IMR-90 (cell line): ENCODE data around the gene TBPL1.

Source experiments
- BHLHE40 ChIP-seq: fragments of 150-350 bp; IDR thresholded peaks from 2 replicates; pipeline ENCODE4 v1.6.1; 2016; ENCODE audit warnings: mild to moderate bottlenecking, low read depth, low read length
- CEBPB ChIP-seq: IDR thresholded peaks from 2 replicates; pipeline ENCODE4 v1.6.1; 2012; ENCODE audit warnings: low read depth, low read length, improper control_type of control experiment
- FOS ChIP-seq: fragments of 150-350 bp; IDR thresholded peaks from 2 replicates; pipeline ENCODE4 v1.6.1; 2016; ENCODE audit warnings: low read depth, low read length
- MAFK ChIP-seq: IDR thresholded peaks from 2 replicates; pipeline ENCODE4 v1.6.1; 2012; ENCODE audit warnings: low read depth, low read length, improper control_type of control experiment
- MAZ ChIP-seq: IDR thresholded peaks from 2 replicates; pipeline ENCODE4 v1.6.1; 2012; ENCODE audit warnings: low read depth, mild to moderate bottlenecking, low read length, improper control_type of control experiment, moderate library complexity, borderline replicate concordance
- NFE2L2 ChIP-seq: fragments of 150-350 bp; IDR thresholded peaks from 2 replicates; pipeline ENCODE4 v1.6.1; 2016; ENCODE audit warnings: low read depth, mild to moderate bottlenecking, low read length
- POLR2A ChIP-seq: IDR thresholded peaks from 2 replicates; pipeline ENCODE4 v1.6.1; 2012; ENCODE audit warnings: mild to moderate bottlenecking, low read depth, low read length
- RAD21 ChIP-seq: IDR thresholded peaks from 2 replicates; pipeline ENCODE4 v1.6.1; 2012; ENCODE audit warnings: low read length, improper control_type of control experiment
- RFX5 ChIP-seq: IDR thresholded peaks from 2 replicates; pipeline ENCODE4 v1.8.0; 2012; ENCODE audit warnings: low read depth, mild to moderate bottlenecking, low read length, moderate library complexity
- SMC3 ChIP-seq: fragments of 150-350 bp; IDR thresholded peaks from 2 replicates; pipeline ENCODE4 v1.6.1; 2016; ENCODE audit warnings: low read depth, mild to moderate bottlenecking, antibody characterized with exemption, low read length, moderate library complexity
- TF ChIP-seq, protein P1 (sequence below): conservative IDR thresholded peaks from 2 replicates; pipeline ENCODE4 v1.5.1; 2012; ENCODE audit warnings: mild to moderate bottlenecking, low read depth, low read length, improper control_type of control experiment
- TF ChIP-seq, protein P2 (sequence below): fragments of 150-350 bp; IDR thresholded peaks from 2 replicates; pipeline ENCODE4 v1.6.1; 2016; ENCODE audit warnings: low read depth, mild to moderate bottlenecking, low read length, moderate library complexity, borderline replicate concordance

DNA sequence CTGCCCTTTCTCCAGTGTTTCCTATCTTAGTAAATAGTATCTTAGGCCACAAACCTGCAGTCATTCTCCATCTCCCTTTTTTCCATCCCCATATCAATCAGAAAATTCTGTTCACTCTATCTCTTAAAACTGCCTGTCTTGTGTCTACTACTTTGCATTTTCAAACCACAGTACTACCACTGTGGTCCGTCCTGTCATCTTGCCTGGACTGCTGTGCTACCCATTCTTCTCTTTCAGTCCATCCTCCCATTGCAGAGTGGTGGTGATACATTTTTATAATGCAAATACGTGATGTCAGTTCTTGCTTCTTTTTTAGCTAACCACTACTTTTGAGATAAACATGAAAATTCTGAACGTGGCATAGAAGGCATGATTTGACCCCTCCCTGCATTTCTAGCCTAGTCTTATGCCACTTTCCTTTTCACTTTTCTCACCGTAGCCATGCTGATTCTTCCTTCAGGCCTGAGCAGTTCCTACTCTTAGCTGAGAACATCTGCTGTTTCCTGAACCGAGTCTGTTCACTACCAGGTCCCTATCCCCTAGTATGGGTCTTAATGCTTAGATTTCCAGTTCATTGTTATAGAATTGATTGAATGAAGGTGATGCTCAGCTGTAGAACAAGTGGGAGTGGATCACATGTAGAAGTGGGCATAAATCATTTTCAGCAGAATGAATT lies 13.8 kb downstream of the TBPL1 start:
- no peak for TF ChIP-seq MAFK
- TF ChIP-seq, protein P1, sequence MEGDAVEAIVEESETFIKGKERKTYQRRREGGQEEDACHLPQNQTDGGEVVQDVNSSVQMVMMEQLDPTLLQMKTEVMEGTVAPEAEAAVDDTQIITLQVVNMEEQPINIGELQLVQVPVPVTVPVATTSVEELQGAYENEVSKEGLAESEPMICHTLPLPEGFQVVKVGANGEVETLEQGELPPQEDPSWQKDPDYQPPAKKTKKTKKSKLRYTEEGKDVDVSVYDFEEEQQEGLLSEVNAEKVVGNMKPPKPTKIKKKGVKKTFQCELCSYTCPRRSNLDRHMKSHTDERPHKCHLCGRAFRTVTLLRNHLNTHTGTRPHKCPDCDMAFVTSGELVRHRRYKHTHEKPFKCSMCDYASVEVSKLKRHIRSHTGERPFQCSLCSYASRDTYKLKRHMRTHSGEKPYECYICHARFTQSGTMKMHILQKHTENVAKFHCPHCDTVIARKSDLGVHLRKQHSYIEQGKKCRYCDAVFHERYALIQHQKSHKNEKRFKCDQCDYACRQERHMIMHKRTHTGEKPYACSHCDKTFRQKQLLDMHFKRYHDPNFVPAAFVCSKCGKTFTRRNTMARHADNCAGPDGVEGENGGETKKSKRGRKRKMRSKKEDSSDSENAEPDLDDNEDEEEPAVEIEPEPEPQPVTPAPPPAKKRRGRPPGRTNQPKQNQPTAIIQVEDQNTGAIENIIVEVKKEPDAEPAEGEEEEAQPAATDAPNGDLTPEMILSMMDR = no peak
- TF ChIP-seq FOS = no peak
- no peak for TF ChIP-seq POLR2A
- TF ChIP-seq BHLHE40 = no peak
- TF ChIP-seq, protein P2, sequence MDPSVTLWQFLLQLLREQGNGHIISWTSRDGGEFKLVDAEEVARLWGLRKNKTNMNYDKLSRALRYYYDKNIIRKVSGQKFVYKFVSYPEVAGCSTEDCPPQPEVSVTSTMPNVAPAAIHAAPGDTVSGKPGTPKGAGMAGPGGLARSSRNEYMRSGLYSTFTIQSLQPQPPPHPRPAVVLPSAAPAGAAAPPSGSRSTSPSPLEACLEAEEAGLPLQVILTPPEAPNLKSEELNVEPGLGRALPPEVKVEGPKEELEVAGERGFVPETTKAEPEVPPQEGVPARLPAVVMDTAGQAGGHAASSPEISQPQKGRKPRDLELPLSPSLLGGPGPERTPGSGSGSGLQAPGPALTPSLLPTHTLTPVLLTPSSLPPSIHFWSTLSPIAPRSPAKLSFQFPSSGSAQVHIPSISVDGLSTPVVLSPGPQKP = no peak
- no peak for TF ChIP-seq MAZ
- no peak for TF ChIP-seq NFE2L2
- TF ChIP-seq RAD21 = no peak
- TF ChIP-seq RFX5 = no peak
- no peak for TF ChIP-seq SMC3
- TF ChIP-seq CEBPB = no peak
